KG1 (cell line): ENCODE measurements around the gene TTC27.
"Not testable (repeated sequence)": the region's sequence is repeated elsewhere in the genome, so short reads cannot be mapped to it uniquely, and the experiment has no call there.

Experiments
- DNase-seq: peaks from one replicate; lab custom pipeline; 2025; lab: John Stamatoyannopoulos, UW

The TTC27 gene

GRCh38 chr2:32627814-32628579 is at the start of gene TTC27:
TTC27 (plus strand) TSS chr2:32628050; CDS start chr2:32628293, 243 bp downstream.
- peak; percentile 89 for DNase-seq

GRCh38 chr2:32591669-32592463 is 36.0 kb upstream of the TTC27 start:
- peak; percentile 57 for DNase-seq

- no peak for DNase-seq
Measured at GRCh38 chr2:32594573-32594972, 33.3 kb upstream of the TTC27 start.

GRCh38 chr2:32611366-32611765 is 16.5 kb upstream of the TTC27 start:
- no peak for DNase-seq

GRCh38 chr2:32611771-32612170 is 16.1 kb upstream of the TTC27 start:
- no peak for DNase-seq

- DNase-seq: no peak
Measured at GRCh38 chr2:32614084-32614483, 13.8 kb upstream of the TTC27 start.

GRCh38 chr2:32617599-32618189 is 10.2 kb upstream of the TTC27 start:
- DNase-seq: no peak

- DNase-seq: no peak
Measured at GRCh38 chr2:32622570-32623310, 5.1 kb upstream of the TTC27 start.

GRCh38 chr2:32623311-32623706 is 4.5 kb upstream of the TTC27 start:
- no peak for DNase-seq

GRCh38 chr2:32624812-32625211 is 3.0 kb upstream of the TTC27 start:
- no peak for DNase-seq

GRCh38 chr2:32626639-32627221 is 1.1 kb upstream of the TTC27 start:
- DNase-seq: no peak

- DNase-seq: no peak
Measured at GRCh38 chr2:32627441-32627813, 423 bp upstream of the TTC27 start.

- no peak for DNase-seq
Measured at GRCh38 chr2:32632089-32632488, 4.2 kb downstream of the TTC27 start.

GRCh38 chr2:32633040-32633439 is 5.2 kb downstream of the TTC27 start:
- DNase-seq: no peak

- not testable (repeated sequence) for DNase-seq
Measured at GRCh38 chr2:32638548-32638947, 10.7 kb downstream of the TTC27 start.

GRCh38 chr2:32641180-32641579 is 13.3 kb downstream of the TTC27 start:
- DNase-seq: no peak

- no peak for DNase-seq
Measured at GRCh38 chr2:32647180-32647651, 19.4 kb downstream of the TTC27 start.

GRCh38 chr2:32652555-32653209 is 24.8 kb downstream of the TTC27 start:
- DNase-seq: no peak

GRCh38 chr2:32656069-32656468 is 28.2 kb downstream of the TTC27 start:
- DNase-seq: no peak

GRCh38 chr2:32663864-32664263 is 36.0 kb downstream of the TTC27 start:
- DNase-seq: no peak

- no peak for DNase-seq
Measured at GRCh38 chr2:32666704-32667103, 38.9 kb downstream of the TTC27 start.
